Brain microvascular endothelial cell (primary cell): ENCODE results near the gene RCBTB1.

Source experiments
- DNase-seq: peaks from one replicate; pipeline ENCODE4 v3.0.0-alpha.2; 2020
- H3K27ac ChIP-seq: fragments of 250-450 bp; sonication (Bioruptor Pico); 2 replicates; pipeline ENCODE4 v1.5.1; 2020; ENCODE audit warnings: mild to moderate bottlenecking, moderate library complexity
- H3K27me3 ChIP-seq: fragments of 250-450 bp; sonication (Bioruptor Pico); replicated peaks from 2 replicates; pipeline ENCODE4 v1.5.1; 2020; ENCODE audit warnings: mild to moderate bottlenecking
- H3K36me3 ChIP-seq: fragments of 250-450 bp; sonication (Bioruptor Pico); replicated peaks from 2 replicates; pipeline ENCODE4 v1.5.1; 2020; ENCODE audit warnings: mild to moderate bottlenecking
- H3K4me3 ChIP-seq: 2 replicates; pipeline ENCODE4 v1.5.1; 2011; ENCODE audit warnings: low read depth, mild to moderate bottlenecking, control low read depth, low read length, moderate library complexity
- in situ Hi-C: cut with HindIII; loops from 2 replicates; pipeline ENCODE4 v1.10.0; 2017; ENCODE audit warnings: low sequenced_read_pairs, low pct_ligation_motif_present
- TF ChIP-seq, protein P1 (sequence below): IDR thresholded peaks from 2 replicates; pipeline ENCODE4 v1.5.1; 2011; ENCODE audit warnings: low read depth, mild to moderate bottlenecking, moderate library complexity, low read length, control low read depth, inconsistent platforms; ENCODE audit errors: missing control alignments

RCBTB1 gene

DNA sequence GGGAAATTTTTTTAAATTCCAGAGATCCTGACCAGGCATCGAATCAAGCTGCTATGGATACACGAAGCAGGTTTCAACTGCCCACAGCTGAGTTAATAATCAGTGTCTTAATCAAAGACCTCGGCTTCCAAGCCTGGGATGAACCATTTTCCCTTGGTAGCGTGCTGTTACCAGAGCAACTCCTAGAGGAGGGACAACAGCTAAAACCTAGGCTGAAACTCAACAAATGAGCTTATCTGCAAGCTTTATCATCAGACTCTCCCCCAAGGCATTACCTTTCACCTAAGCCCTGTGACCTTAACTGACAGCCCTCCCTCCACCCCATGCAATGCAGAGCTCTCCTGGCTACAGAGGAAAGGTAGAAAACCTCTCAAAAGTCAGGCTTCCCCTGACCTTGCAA, 39.7 kb downstream of the RCBTB1 start:
- no peak overlapping the region for H3K27ac ChIP-seq
- in situ Hi-C loops, result no loop called here
- H3K27me3 ChIP-seq, result no peaks in the 10 kb centered on the region
- TF ChIP-seq, protein P1, sequence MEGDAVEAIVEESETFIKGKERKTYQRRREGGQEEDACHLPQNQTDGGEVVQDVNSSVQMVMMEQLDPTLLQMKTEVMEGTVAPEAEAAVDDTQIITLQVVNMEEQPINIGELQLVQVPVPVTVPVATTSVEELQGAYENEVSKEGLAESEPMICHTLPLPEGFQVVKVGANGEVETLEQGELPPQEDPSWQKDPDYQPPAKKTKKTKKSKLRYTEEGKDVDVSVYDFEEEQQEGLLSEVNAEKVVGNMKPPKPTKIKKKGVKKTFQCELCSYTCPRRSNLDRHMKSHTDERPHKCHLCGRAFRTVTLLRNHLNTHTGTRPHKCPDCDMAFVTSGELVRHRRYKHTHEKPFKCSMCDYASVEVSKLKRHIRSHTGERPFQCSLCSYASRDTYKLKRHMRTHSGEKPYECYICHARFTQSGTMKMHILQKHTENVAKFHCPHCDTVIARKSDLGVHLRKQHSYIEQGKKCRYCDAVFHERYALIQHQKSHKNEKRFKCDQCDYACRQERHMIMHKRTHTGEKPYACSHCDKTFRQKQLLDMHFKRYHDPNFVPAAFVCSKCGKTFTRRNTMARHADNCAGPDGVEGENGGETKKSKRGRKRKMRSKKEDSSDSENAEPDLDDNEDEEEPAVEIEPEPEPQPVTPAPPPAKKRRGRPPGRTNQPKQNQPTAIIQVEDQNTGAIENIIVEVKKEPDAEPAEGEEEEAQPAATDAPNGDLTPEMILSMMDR, result no peak
- DNase-seq, result no peak
- peaks cover 7% of the 10 kb centered on the region for H3K36me3 ChIP-seq
- no peak overlapping the region for H3K4me3 ChIP-seq

DNA sequence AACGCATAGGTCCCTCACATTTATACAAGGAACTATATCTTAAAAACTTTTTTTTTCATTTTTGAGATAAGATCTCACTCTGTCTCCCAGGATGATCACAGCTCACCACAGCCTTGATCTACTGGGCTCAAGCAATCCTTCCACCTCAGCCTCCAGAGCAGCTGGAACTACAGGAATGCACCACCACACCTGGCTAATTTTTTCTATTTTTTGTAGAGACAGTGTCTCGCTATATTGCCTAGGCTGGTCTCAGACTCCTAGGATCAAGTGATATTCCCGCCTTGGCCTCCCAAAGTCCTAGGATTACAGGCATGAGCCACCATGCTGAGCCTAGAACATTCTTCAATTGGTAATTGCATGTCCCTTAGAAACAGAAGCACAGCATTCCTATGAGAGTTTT, 41.7 kb downstream of the RCBTB1 start:
- peaks cover 10% of the 10 kb centered on the region for H3K36me3 ChIP-seq
- DNase-seq, result no peak
- H3K27ac ChIP-seq, result no peak overlapping the region
- TF ChIP-seq, protein P1, result no peak
- in situ Hi-C loops, result no loop called here
- H3K27me3 ChIP-seq, result no peaks in the 10 kb centered on the region
- no peak overlapping the region for H3K4me3 ChIP-seq

DNA sequence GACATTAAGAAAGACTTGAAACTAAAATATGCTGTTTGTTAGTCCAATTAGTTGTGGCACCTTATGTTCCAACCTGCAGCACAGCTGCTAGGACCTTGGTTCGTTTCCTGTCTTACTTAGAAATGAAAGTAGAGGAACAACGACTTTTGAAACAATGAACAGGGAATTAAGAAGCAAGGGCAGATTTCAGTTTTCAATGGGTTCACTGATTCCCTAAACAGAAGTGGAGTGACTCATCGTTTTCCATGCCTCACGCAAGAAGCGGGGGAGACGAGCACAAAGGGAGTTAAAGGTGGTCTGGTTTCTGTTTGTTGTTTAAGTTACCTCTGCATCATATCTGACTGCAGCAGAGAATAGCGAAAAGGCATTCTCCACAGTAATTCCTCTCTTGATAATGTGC, 44.8 kb downstream of the RCBTB1 start:
- Histone ChIP-seq H3K27ac (no peak overlapping the region), H3K27me3 (no peaks in the 10 kb centered on the region), H3K4me3 (no peak overlapping the region), H3K36me3 (peaks cover 10% of the 10 kb centered on the region)
- in situ Hi-C loops, result no loop called here
- no peak for DNase-seq
- TF ChIP-seq, protein P1, result no peak

DNA sequence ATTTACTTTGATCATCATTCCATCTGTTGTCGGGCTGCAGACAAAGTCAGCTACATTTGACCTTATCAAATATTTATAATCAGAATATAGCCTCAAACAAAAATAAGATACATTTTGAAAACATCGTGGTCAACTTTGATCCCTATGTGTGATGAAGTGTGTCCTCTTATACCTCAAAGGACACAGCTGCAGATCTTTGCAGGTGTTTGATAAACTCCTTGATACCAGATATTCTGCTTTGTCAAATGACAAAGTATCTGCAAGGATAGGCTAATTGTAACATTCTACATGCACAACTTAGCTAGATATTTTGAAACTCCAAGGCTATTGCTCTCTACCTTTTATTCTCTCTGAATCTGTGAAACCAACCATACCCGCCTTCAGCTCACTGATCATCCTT, 45.6 kb downstream of the RCBTB1 start:
- TF ChIP-seq, protein P1, result no peak
- in situ Hi-C loops, result no loop called here
- no peak for DNase-seq
- Histone ChIP-seq H3K27ac (no peak overlapping the region), H3K27me3 (no peaks in the 10 kb centered on the region), H3K36me3 (peaks cover 10% of the 10 kb centered on the region), H3K4me3 (no peak overlapping the region)

DNA sequence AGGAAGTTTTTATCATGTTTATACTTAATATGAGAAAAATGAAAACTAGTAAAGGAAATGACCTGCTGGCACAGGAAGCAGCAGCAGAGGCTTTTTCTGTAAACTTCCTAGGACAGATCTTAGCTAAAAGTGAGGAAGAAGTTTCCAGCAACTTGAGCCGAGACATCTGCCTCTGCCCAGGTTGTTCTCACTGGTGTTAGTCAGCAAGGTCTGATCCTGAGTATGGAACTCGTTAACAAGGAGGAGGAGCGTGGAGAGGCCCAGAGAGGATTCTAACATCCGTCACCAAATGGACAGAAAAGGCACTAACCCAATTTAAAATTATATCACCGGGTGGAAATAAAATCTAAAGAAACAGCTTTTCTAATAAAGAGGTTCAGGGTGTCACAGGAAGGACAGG, 46.0 kb downstream of the RCBTB1 start:
- Histone ChIP-seq H3K27ac (no peak overlapping the region), H3K4me3 (no peak overlapping the region), H3K36me3 (peaks cover 7% of the 10 kb centered on the region), H3K27me3 (no peaks in the 10 kb centered on the region)
- TF ChIP-seq, protein P1, result no peak
- in situ Hi-C loops, result no loop called here
- DNase-seq, result no peak

DNA sequence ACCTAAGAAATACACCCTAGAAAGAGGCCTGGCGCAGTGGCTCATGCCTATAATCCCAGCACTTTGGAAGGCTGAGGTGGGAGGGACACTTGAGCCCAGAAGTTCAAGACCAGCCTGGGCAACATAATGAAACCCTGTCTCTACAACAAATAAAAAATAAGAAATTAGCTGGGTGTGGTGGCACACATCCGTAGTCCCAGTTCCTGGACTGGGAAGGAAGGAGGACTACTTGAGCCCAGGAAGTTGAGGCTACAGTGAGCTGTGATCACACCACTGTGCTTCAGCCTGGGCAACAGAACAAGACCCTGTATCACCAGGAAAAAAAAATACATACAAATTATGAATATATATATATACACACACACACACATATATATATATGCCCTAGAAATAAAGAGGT, 47.0 kb downstream of the RCBTB1 start:
- H3K36me3 ChIP-seq, result peaks cover 3% of the 10 kb centered on the region
- TF ChIP-seq, protein P1, result no peak
- no peak overlapping the region for H3K27ac ChIP-seq
- in situ Hi-C loops, result no loop called here
- DNase-seq, result no peak
- no peaks in the 10 kb centered on the region for H3K27me3 ChIP-seq
- no peak overlapping the region for H3K4me3 ChIP-seq
